PFSK-1 (cell line): ENCODE measurements around the gene ABT1.

ENCODE experiments used
- FOXP2 ChIP-seq: optimal IDR thresholded peaks from 2 replicates; pipeline ENCODE3; 2011; ENCODE audit warnings: borderline replicate concordance, control low read depth, inconsistent platforms; ENCODE audit not compliant: insufficient read depth; ENCODE audit errors: extremely low read length, extremely low read depth
- POLR2AphosphoS5 ChIP-seq: IDR thresholded peaks from 2 replicates; pipeline ENCODE4 v1.6.1; 2012; ENCODE audit warnings: low read depth, mild to moderate bottlenecking, control low read depth, low read length, moderate library complexity
- SIN3A ChIP-seq: IDR thresholded peaks from 2 replicates; pipeline ENCODE4 v1.6.1; 2012; ENCODE audit warnings: mild to moderate bottlenecking, low read length, moderate library complexity, borderline replicate concordance; ENCODE audit not compliant: insufficient read depth
- TAF1 ChIP-seq: IDR thresholded peaks from 2 replicates; pipeline ENCODE4 v1.6.1; 2012; ENCODE audit warnings: low read length, control low read depth, borderline replicate concordance; ENCODE audit not compliant: insufficient read depth
- TF ChIP-seq, protein P1 (sequence below), 2 experiments: IDR thresholded peaks; 2 replicates each; pipeline versions ENCODE4 v1.6.1 to v1.8.0; 2011 to 2012; ENCODE audit warnings: low read depth in 2 of 2, low read length in 2 of 2, control low read depth in 1 of 2, inconsistent platforms in 1 of 2, mild to moderate bottlenecking in 1 of 2, moderate library complexity in 1 of 2; ENCODE audit not compliant: insufficient read depth in 1 of 2

Gene ABT1

DNA sequence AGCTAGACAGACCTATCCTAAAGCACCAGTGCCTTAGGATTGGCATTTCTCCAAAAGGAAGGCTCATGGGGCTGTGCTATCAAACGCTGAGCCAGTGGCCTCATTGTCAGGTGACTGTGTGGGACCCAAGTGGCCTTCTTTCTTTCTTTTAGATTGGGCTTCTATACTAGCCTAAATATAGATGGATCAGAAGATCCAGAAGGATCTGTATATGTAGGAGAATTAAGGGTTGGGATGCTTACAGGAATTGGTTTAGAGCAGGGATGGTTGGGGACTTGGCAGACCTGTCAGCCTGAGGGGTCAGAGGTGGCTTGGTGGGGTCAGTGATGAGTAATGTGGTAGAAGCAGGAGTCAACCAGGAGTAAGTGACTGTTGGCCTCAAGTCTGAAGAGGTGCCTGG lies 14.8 kb downstream of the ABT1 start:
- no peak for TF ChIP-seq TAF1
- TF ChIP-seq, protein P1, sequence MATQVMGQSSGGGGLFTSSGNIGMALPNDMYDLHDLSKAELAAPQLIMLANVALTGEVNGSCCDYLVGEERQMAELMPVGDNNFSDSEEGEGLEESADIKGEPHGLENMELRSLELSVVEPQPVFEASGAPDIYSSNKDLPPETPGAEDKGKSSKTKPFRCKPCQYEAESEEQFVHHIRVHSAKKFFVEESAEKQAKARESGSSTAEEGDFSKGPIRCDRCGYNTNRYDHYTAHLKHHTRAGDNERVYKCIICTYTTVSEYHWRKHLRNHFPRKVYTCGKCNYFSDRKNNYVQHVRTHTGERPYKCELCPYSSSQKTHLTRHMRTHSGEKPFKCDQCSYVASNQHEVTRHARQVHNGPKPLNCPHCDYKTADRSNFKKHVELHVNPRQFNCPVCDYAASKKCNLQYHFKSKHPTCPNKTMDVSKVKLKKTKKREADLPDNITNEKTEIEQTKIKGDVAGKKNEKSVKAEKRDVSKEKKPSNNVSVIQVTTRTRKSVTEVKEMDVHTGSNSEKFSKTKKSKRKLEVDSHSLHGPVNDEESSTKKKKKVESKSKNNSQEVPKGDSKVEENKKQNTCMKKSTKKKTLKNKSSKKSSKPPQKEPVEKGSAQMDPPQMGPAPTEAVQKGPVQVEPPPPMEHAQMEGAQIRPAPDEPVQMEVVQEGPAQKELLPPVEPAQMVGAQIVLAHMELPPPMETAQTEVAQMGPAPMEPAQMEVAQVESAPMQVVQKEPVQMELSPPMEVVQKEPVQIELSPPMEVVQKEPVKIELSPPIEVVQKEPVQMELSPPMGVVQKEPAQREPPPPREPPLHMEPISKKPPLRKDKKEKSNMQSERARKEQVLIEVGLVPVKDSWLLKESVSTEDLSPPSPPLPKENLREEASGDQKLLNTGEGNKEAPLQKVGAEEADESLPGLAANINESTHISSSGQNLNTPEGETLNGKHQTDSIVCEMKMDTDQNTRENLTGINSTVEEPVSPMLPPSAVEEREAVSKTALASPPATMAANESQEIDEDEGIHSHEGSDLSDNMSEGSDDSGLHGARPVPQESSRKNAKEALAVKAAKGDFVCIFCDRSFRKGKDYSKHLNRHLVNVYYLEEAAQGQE (IDR thresholded peaks at IDR 0.05; ENCODE audit: insufficient read depth in 1 of 2, low read depth in 2 of 2, low read length in 2 of 2), result no peak

DNA sequence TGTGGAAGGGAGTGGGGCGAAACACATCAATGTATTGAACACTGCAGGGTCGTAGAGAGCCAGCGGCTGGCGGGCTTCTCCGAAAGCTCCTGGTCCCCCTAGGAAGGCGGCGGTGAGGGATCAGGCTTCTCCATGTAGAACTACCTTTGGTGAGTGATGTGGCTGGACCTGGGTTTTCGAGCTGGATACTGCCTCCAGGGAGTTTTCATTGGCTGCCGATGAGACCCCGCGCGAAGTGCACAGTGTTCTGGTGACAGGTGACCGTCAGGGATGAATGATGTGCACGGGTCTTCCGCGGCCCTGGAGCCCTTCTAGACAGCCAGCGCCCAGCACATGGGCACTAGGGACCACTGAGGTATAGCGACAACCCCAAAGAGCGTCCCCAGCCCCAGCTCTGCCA lies 16.4 kb downstream of the ABT1 start:
- TF ChIP-seq TAF1, result no peak
- TF ChIP-seq, protein P1 (IDR thresholded peaks at IDR 0.05; ENCODE audit: insufficient read depth in 1 of 2, low read depth in 2 of 2, low read length in 2 of 2), result no peak
- TF ChIP-seq FOXP2, result no peak
- no peak for TF ChIP-seq SIN3A
- TF ChIP-seq POLR2AphosphoS5, result no peak

DNA sequence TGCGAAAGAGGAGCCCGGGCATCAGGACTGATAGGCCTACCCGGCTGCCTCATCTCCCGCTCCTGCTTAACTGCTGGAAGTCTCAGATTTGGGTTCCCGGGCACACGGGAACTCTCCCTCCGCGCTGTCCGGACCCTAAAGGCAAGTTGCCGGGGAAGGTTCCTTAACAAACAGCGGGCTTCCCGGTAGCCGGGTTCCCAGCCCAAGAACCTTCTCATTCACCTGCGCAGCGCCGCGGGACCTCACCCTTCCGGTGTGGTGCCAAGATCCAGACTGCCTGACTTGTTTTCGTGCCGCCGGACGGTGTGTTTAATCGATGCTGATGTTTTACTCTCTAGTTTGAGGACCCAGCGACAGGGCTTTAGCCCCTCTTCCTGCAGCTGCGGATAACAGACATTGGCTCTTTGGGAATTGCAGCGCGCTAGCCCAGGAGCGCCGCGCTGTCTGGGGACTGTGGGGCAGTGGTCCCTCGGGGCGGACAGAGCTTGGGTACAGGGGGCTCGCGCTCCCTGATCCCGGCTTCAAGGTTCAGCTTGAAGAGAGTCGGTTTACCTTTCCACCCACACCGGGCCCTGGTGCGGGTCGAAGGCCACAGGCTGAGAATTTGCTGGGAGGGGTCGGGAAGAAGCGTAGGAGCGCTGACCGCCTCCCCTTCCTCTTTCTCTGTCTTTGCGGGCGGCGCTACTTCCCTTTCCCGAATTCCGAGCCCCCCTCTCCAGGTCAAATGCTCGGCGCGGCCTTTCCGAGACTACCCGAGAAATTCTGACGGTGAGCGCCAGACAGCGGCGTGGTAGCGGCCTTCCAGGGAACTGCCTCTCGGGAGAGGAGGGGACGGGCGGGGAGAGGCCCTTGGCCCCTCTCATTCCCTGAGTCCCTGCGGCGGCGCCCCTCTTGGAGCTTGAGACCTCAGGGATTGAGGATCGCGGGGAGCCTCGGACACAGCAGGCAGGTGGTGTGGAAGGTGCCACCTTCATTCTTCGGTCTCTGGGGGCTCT lies 17.2 kb downstream of the ABT1 start:
- TF ChIP-seq SIN3A (no peak), TAF1 (no peak), FOXP2 (no peak), POLR2AphosphoS5 (no peak)
- TF ChIP-seq, protein P1 (IDR thresholded peaks at IDR 0.05; ENCODE audit: insufficient read depth in 1 of 2, low read depth in 2 of 2, low read length in 2 of 2), result no peak

DNA sequence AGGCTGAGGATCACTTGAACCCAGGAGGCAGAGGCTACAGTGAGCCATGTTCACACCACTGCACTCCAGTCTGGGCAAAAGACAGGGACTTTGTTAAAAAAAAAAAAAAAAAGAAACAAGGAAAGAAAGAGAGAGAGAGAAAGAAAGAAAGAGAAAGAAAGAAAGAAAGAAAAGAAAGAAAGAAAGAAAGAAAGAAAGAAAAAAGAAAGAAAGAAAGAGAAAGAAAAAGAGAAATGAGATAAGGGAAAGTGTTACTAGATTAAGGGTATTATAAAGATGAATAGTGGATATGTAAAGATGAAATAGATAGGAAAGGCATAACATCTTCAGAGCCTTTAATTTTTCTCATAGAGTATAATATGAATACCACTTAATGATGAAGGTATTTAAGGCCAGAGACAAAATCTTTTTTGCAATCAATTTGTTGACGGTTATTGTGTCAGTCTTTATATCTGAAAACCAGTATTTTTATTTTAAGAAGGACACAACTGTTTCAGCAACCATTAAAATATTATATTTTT lies 26.6 kb downstream of the ABT1 start:
- TF ChIP-seq, protein P1 (IDR thresholded peaks at IDR 0.05; ENCODE audit: insufficient read depth in 1 of 2, low read depth in 2 of 2, low read length in 2 of 2), result no peak
- no peak for TF ChIP-seq SIN3A
- no peak for TF ChIP-seq TAF1

DNA sequence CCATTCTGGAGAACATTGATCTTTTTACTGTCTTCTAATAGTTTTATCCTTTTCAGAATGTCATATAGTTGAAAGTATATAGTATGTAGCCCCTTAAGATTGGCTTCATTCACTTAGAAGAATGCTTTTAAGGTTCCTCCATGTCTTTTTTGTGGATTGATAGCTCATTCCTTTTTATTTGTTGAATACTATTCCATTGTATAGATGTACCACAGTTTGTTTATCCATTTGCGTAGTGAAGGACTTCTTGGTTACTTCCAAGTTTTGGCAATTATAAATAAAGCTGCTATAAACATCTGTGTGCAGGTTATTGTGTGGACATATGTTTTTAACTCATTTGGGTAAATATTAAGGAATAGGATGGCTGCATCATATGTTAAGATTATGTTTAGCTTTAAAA lies 27.8 kb downstream of the ABT1 start:
- TF ChIP-seq SIN3A, result no peak
